Mucosa of gallbladder (tissue), 1 donor: ENCODE measurements around the gene KRTAP10-9. TPM values are rescaled to one million over a fixed set of nuclear protein-coding genes. Genes with fewer than 3 reads are reported as not detected.
A peak's percentile ranks its signal among the peaks of the same experiment; 100 is the strongest.
"Not testable (repeated sequence)": the region's sequence is repeated elsewhere in the genome, so short reads cannot be mapped to it uniquely, and the experiment has no call there.

Source experiments
- DNase-seq: peaks from one replicate; pipeline ENCODE4 v3.0.0-alpha.2; 2020; ENCODE audit warnings: low spot score
- total RNA-seq: library from RNA; stranded (reverse); gene quantifications from one replicate; pipeline ENCODE4 v1.2.1, GENCODE V29; 2021
- donor health status: DM: no; HTN: no; CAD: no.

KRTAP10-9 gene, protein sequence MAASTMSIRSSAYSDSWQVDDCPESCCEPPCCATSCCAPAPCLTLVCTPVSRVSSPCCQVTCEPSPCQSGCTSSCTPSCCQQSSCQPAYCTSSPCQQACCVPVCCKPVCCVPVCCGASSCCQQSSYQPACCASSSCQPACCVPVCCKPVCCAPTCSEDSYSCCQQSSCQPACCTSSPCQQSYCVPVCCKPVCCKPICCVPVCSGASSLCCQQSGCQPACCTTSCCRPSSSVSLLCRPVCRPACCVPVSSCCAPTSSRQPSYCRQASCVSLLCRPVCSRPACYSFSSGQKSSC
- not detected for total RNA-seq

DNA sequence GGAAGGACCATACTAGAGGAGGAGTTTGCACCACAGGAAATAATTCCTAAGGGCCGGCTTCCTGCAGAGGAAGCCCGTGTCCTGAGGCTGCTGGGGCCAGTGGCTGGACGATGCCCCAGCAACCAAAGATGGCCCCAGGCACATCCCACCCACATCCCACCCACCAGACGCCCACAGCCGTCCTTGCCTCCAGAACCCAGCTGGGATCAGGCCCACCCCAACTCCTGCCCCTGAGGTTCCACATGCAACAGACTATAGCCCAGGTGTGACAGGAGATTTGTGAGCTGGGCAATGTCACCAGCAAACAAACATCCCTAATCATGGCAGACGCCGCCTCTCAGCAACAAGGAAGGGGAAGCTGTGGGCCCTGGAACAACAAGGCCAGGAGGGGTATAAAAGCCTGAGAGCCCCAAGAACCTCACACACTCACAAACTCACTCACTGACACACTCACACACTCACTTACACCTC lies at the start of gene KRTAP10-9:
Gene KRTAP10-9 (plus strand): TSS at position 421 of the 471 bp plus-strand sequence. CDS start 79 bp downstream, outside the sequence.
- DNase-seq = no peak

- no peak for DNase-seq
These were observed 48.4 kb upstream of the KRTAP10-9 start for GRCh38 chr21:44578371-44579055.

DNA sequence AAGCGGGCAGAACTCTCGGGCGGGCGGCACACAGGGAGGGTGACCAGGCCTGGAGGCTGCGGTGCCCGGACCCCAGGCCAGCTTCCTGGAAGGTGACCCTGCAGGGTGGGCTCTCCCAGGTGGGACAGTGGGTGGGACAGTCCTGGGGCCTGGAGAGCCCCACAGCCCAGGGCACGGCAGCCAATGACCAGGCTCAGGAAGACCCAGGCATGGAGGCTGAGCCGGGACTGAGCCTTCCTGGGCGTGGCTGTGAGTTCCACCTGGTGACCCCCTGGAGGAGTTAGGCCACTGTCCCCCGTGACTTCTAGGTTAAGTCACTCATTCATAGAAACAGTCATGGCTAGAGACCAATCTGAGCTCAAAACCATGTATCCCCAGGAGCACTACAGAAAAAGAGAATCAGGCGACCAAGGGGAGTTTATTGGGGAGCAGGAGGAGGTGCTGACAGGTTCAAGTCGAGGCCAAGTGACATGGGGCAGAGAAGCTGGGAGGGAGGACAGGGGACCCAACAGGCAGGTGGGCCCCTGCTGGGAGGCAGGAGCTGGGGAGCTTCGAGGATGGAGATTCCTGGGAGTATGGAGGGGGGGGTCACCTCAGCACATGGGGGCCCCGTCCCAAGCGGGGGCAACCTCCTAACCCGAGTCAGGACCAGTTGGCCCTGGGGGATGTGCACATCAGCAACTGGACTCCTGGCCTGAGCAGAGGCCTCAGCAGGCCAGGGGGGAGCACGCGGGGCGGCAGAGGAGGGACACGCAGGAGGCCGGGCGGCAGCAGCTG lies 47.6 kb upstream of the KRTAP10-9 start:
- peak; percentile 4 for DNase-seq

GRCh38 chr21:44579833-44580144 lies 47.1 kb upstream of the KRTAP10-9 start:
- DNase-seq = no peak

GRCh38 chr21:44580231-44580821 lies 46.6 kb upstream of the KRTAP10-9 start, which contains the start of gene KRTAP10-5:
Gene KRTAP10-5 (minus strand): TSS chr21:44580604. CDS start chr21:44580578, 26 bp downstream.
- DNase-seq = not testable (repeated sequence)

DNA sequence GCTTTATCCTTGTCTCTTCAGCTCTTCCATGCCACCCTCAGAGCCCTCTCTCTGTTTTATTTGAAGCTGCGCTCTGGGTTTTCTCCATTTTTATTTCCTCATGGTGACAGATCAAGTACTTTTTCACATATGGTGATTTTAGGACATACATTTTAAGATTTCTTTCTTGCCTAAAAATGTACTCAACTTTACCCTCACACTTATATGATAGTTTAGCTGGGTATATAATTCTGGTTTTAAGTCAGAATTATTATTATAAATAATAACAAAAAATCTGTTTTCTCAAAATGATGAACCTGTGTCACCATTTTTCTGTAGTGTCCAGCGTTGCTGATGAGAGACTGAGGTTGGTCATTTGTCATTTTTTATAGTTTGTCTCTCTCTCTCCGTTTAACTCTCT lies 45.7 kb upstream of the KRTAP10-9 start:
- DNase-seq = no peak

GRCh38 chr21:44582055-44582454 lies 44.8 kb upstream of the KRTAP10-9 start:
- DNase-seq = no peak

- no peak for DNase-seq
These were observed 43.6 kb upstream of the KRTAP10-9 start for GRCh38 chr21:44583089-44583799.

- no peak for DNase-seq
These were observed 43.1 kb upstream of the KRTAP10-9 start for GRCh38 chr21:44583800-44584147.

- no peak for DNase-seq
These were observed 41.0 kb upstream of the KRTAP10-9 start for GRCh38 chr21:44585892-44586291.

DNA sequence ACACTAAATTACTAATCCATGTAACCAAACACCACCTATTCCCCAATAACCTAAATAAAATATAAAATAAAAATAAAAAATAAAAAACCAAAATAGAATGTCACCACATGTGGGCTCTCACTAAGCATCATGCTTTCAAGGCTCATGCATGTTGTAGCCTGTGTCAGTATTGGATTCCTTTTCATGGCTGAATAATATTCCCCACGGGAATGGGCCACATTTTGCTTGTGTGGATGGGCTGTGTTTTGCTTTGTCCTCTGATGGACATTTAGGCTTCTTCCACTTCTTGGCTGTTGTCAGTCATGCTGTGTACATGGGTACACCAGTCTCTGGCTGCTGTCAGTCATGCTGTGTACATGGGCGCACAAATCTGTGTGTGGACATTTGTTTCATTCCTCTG lies 37.8 kb upstream of the KRTAP10-9 start:
- no peak for DNase-seq

DNA sequence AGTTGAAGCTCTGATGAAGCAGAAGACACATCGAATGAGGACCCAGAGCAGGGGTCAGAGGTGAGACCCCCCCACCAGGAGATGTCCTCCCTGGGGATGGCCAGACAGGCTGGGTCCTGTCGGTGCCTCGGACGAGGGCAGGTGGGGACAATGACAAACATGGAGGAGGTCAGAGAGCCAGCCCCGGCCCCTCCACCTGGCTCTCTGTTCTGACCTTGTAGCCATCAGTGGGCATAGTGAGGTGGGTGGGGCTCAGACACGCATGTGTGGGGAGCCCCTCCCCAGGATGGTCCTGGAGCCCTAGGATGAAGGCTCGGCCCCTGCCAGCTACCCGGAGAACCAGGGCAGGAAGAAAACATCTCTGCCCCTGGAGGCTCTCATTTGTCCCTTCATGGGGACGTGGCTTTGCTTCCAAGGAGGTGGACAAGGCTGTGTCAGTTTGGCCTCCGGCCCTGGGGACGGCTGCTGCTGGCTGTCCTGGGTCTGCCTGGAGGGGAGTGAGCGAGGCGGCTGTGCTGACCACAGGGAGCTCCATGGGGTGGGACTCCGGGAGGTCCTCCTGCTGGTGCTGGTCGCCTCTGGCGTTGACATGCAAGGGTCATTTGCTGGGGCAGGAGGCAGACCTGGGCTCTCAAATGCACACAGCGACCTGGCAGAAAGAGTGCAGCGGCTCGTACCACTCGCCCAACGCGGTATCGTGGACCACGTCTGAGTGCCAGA lies 37.1 kb upstream of the KRTAP10-9 start:
- no peak for DNase-seq

- DNase-seq = no peak
These were observed 36.6 kb upstream of the KRTAP10-9 start for GRCh38 chr21:44590311-44590721.

GRCh38 chr21:44590897-44591800 lies 35.7 kb upstream of the KRTAP10-9 start:
- not testable (repeated sequence) for DNase-seq

DNA sequence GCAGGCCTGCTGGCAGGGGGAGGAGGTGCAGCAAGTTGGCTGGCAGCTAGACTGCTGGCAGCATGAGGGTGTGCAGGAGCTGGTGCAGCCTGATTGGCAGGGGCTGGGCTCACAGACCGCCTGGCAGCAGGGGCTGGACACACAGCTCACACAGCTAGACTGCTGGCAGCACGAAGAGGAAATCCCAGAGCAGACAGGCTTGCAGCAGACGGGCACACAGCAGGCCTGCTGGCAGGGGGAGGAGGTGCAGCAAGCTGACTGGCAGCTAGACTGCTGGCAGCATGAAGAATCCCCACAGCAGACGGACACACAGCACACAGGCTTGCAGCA lies 35.1 kb upstream of the KRTAP10-9 start:
- not testable (repeated sequence) for DNase-seq

DNA sequence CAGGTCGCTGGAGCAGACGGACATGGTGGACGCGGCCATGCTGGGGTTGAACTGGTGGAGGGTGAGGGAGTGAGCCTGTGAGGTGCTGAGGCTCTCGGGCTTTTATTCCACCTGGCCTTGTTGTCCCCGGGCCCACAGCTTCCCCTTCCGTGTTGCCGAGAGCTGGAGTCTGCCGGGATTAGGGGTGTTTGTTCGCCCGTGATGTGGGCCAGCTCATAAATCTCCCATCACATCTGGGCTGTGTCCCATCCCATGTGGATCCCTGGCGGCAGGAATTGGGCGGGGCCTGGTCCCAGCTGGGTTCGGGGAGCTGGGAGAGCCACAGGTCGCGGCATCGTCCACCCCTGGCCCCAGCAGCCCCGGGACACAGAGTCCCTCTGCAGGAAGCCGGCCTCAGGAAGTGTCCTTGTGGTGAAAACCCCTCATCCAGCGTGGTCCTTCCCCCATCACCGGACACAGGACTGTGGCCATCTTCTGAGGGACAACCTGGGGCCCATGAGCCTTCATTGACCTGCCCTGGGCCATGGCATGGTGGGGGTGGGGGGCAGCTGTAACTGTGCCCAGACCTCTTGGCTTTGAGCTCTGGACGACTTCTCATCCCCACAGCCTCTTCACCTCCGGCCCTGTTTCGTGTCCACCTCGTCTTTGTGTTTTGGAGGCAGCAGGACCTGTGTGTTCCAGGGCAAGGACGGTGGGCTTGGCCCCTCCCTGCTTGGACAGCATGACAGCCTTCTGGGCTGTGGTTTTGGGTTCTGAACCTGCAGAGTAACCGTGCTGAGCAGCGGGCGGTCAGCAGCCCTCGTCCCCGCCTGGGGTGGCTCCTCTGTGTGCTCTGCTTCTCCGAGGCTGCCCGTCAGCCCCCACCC lies 34.2 kb upstream of the KRTAP10-9 start, which contains the start of gene KRTAP10-6:
Gene KRTAP10-6 (minus strand): TSS at position 60 of the 866 bp plus-strand sequence. CDS start 21 bp downstream, at position 39.
- no peak for DNase-seq

DNA sequence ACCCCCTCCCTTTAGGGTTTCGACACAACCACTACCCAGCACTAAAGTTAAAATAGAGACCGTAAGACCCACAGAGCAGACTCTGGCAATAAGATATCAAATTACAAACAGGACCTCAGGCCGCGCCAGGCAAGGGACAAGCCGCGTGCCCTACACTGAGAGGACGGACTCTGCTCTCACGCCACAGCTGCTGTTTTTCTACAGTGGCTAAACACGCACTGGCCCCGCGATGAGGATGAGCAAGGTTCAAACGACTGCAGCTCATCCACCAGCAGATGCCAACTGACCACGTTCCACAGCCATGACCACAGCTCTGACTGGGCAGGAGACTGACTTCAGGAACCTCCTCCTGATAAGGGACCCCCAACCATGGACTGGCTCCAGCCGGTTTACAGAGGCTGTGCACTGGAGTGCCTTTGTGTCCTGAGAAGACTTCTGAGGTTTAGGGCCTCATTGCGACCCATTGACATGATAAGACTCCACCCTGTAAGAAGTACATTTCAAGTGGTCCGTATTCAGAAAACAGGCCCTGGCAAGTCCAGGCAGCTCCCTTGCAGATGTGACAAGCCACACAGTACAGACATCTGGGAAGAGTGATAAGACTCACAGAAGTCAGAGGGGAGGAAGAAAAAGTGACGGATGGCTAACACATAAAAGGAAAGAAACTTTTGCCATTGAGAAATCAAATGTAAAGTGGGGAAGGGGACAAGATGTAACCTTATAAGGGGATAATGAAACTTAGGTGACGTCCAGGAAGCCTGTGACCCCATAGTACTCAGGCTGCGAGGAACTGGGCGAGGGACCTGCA lies 33.1 kb upstream of the KRTAP10-9 start:
- no peak for DNase-seq

GRCh38 chr21:44594406-44594916 lies 32.4 kb upstream of the KRTAP10-9 start:
- no peak for DNase-seq
